H9 (cell line): ENCODE measurements around the gene KSR1. TPM values are rescaled to one million over a fixed set of nuclear protein-coding genes. Genes with fewer than 3 reads are reported as not detected.

Experiments
- DNase-seq: peaks from one replicate; pipeline ENCODE4 v3.0.0-alpha.2; 2017
- H2AFZ ChIP-seq: one replicate; pipeline ENCODE4 v1.6.1; 2013; ENCODE audit warnings: mild to moderate bottlenecking, low read length, control low read depth, moderate library complexity
- H2AK5ac ChIP-seq: 2 replicates; pipeline ENCODE4 v1.6.1; 2013; ENCODE audit warnings: low read length, control low read depth, mixed read lengths; ENCODE audit not compliant: insufficient read length
- H2BK120ac ChIP-seq: one replicate; pipeline ENCODE4 v1.6.1; 2013; ENCODE audit warnings: low read depth, mild to moderate bottlenecking, low read length, control low read depth, inconsistent platforms; ENCODE audit not compliant: poor library complexity, severe bottlenecking
- H2BK12ac ChIP-seq: 2 replicates; pipeline ENCODE4 v1.6.1; 2013; ENCODE audit warnings: low read length, control low read depth, mixed read lengths, low read depth; ENCODE audit not compliant: insufficient read length
- H2BK15ac ChIP-seq: 2 replicates; pipeline ENCODE4 v1.6.1; 2013; ENCODE audit warnings: low read depth, low read length, control low read depth
- H2BK20ac ChIP-seq: one replicate; pipeline ENCODE4 v1.6.1; 2013; ENCODE audit warnings: low read depth, mild to moderate bottlenecking, low read length, control low read depth, inconsistent platforms; ENCODE audit not compliant: poor library complexity, severe bottlenecking
- H2BK5ac ChIP-seq: 2 replicates; pipeline ENCODE4 v1.6.1; 2013; ENCODE audit warnings: low read length, control low read depth, mixed read lengths; ENCODE audit not compliant: insufficient read length
- H3K14ac ChIP-seq: 2 replicates; pipeline ENCODE4 v1.6.1; 2013; ENCODE audit warnings: low read length, control low read depth; ENCODE audit not compliant: insufficient read depth
- H3K18ac ChIP-seq: 2 replicates; pipeline ENCODE4 v1.6.1; 2013; ENCODE audit warnings: low read depth, mild to moderate bottlenecking, mixed read lengths, low read length, control low read depth; ENCODE audit not compliant: insufficient read length
- H3K23ac ChIP-seq: 2 replicates; pipeline ENCODE4 v1.6.1; 2013; ENCODE audit warnings: low read length, control low read depth, mixed read lengths, low read depth; ENCODE audit not compliant: insufficient read length
- H3K23me2 ChIP-seq: 2 replicates; pipeline ENCODE4 v1.6.1; 2013; ENCODE audit warnings: low read depth, mild to moderate bottlenecking, mixed read lengths, low read length, control low read depth; ENCODE audit not compliant: insufficient read length, poor library complexity, severe bottlenecking
- H3K27ac ChIP-seq: 2 replicates; pipeline ENCODE4 v1.5.1; 2013; ENCODE audit warnings: low read length, control low read depth, mixed read lengths, low read depth; ENCODE audit not compliant: insufficient read length
- H3K27me3 ChIP-seq: 2 replicates; pipeline ENCODE4 v1.6.1; 2013; ENCODE audit warnings: low read length, control low read depth, inconsistent platforms; ENCODE audit not compliant: insufficient read depth
- H3K4ac ChIP-seq: 2 replicates; pipeline ENCODE4 v1.6.1; 2013; ENCODE audit warnings: low read depth, mild to moderate bottlenecking, control low read depth, inconsistent platforms, low read length, moderate library complexity
- H3K4me1 ChIP-seq: 2 replicates; pipeline ENCODE4 v1.6.1; 2013; ENCODE audit warnings: low read length, control low read depth, inconsistent platforms; ENCODE audit not compliant: insufficient read depth
- H3K4me2 ChIP-seq: 2 replicates; pipeline ENCODE4 v1.6.1; 2013; ENCODE audit warnings: low read length, control low read depth, mixed read lengths; ENCODE audit not compliant: insufficient read length, insufficient read depth
- H3K56ac ChIP-seq: 2 replicates; pipeline ENCODE4 v1.6.1; 2013; ENCODE audit warnings: low read depth, mild to moderate bottlenecking, mixed read lengths, low read length, control low read depth; ENCODE audit not compliant: insufficient read length
- H3K79me1 ChIP-seq: 2 replicates; pipeline ENCODE4 v1.6.1; 2013; ENCODE audit warnings: low read depth, mild to moderate bottlenecking, moderate library complexity, low read length, control low read depth, inconsistent platforms; ENCODE audit not compliant: insufficient read depth, poor library complexity, severe bottlenecking
- H3K79me2 ChIP-seq: 2 replicates; pipeline ENCODE4 v1.6.1; 2013; ENCODE audit warnings: low read length, control low read depth, inconsistent platforms; ENCODE audit not compliant: insufficient read depth
- H3K9ac ChIP-seq: 2 replicates; pipeline ENCODE4 v1.6.1; 2013; ENCODE audit warnings: low read length, control low read depth, mixed read lengths; ENCODE audit not compliant: insufficient read length; ENCODE audit errors: extremely low read depth
- H3K9me3 ChIP-seq: one replicate; pipeline ENCODE4 v1.6.1; 2013; ENCODE audit warnings: low read depth, low read length, inconsistent platforms; ENCODE audit not compliant: control insufficient read depth
- H3T11ph ChIP-seq: one replicate; pipeline ENCODE4 v1.6.1; 2013; ENCODE audit warnings: mild to moderate bottlenecking, low read length, control low read depth, inconsistent platforms
- H4K20me1 ChIP-seq: one replicate; pipeline ENCODE4 v1.6.1; 2013; ENCODE audit not compliant: control insufficient read depth, insufficient read length, insufficient read depth
- H4K5ac ChIP-seq: 2 replicates; pipeline ENCODE4 v1.6.1; 2013; ENCODE audit warnings: low read depth, mild to moderate bottlenecking, mixed read lengths, low read length, control low read depth; ENCODE audit not compliant: insufficient read length
- H4K8ac ChIP-seq: replicated peaks from 2 replicates; pipeline ENCODE4 v1.6.1; 2013; ENCODE audit warnings: low read length, control low read depth, mixed read lengths, low read depth; ENCODE audit not compliant: insufficient read length
- H4K91ac ChIP-seq: 2 replicates; pipeline ENCODE4 v1.6.1; 2013; ENCODE audit warnings: low read depth, mild to moderate bottlenecking, moderate library complexity, mixed read lengths, low read length, control low read depth; ENCODE audit not compliant: insufficient read length
- H3K27ac Mint-ChIP-seq, 3 experiments: 2 replicates in 2 of 3; 3 replicates in 1 of 3; pipeline ENCODE4 v1.8.0; 2020 to 2021; ENCODE audit warnings: mixed read lengths in 3 of 3, mild to moderate bottlenecking in 1 of 3, moderate library complexity in 1 of 3
- H3K27me3 Mint-ChIP-seq: 2 replicates; pipeline ENCODE4 v1.8.0; 2021; ENCODE audit warnings: low read depth, mild to moderate bottlenecking, moderate library complexity, mixed read lengths
- H3K36me3 Mint-ChIP-seq, 3 experiments: 2 replicates in 2 of 3; 3 replicates in 1 of 3; pipeline ENCODE4 v1.8.0; 2020 to 2021; ENCODE audit warnings: low read depth in 3 of 3, mixed read lengths in 3 of 3; ENCODE audit not compliant: insufficient read depth in 1 of 3
- H3K4me1 Mint-ChIP-seq, 2 experiments: 2 replicates each; pipeline ENCODE4 v1.8.0; 2020; ENCODE audit warnings: mixed read lengths in 2 of 2
- H3K4me3 Mint-ChIP-seq, 2 experiments: 2 replicates in 1 of 2; 3 replicates in 1 of 2; pipeline ENCODE4 v1.8.0; 2020 to 2021; ENCODE audit warnings: mild to moderate bottlenecking in 2 of 2, mixed read lengths in 2 of 2, moderate library complexity in 1 of 2
- H3K9me3 Mint-ChIP-seq, 2 experiments: 2 replicates in 1 of 2; 3 replicates in 1 of 2; pipeline ENCODE4 v1.8.0; 2020; ENCODE audit warnings: mild to moderate bottlenecking in 2 of 2, mixed read lengths in 2 of 2, moderate library complexity in 1 of 2
- CTCF ChIP-seq: fragments of 200-600 bp; sonication (generic); conservative IDR thresholded peaks from 3 replicates; pipeline ENCODE4 v1.8.0; 2021; ENCODE audit warnings: antibody characterized with exemption, mild to moderate bottlenecking
- WGBS: extraction: QIAGEN DNeasy Blood & Tissue Kit; methylation state at CpG from one replicate; pipeline ENCODE4 v1.1.7; 2013; ENCODE audit warnings: missing lambda C conversion rate, low lambda C conversion rate, mixed read lengths; ENCODE audit not compliant: insufficient read length; ENCODE audit errors: extremely low coverage; 5-methylcytosine and 5-hydroxymethylcytosine counted together
- total RNA-seq: library from RNA; stranded (reverse); gene quantifications from 2 replicates; pipeline ENCODE4 v1.2.1, GENCODE V29; 2021

The KSR1 gene
- total RNA-seq, 1 experiment from 2014 or later = 44.9 TPM

DNA sequence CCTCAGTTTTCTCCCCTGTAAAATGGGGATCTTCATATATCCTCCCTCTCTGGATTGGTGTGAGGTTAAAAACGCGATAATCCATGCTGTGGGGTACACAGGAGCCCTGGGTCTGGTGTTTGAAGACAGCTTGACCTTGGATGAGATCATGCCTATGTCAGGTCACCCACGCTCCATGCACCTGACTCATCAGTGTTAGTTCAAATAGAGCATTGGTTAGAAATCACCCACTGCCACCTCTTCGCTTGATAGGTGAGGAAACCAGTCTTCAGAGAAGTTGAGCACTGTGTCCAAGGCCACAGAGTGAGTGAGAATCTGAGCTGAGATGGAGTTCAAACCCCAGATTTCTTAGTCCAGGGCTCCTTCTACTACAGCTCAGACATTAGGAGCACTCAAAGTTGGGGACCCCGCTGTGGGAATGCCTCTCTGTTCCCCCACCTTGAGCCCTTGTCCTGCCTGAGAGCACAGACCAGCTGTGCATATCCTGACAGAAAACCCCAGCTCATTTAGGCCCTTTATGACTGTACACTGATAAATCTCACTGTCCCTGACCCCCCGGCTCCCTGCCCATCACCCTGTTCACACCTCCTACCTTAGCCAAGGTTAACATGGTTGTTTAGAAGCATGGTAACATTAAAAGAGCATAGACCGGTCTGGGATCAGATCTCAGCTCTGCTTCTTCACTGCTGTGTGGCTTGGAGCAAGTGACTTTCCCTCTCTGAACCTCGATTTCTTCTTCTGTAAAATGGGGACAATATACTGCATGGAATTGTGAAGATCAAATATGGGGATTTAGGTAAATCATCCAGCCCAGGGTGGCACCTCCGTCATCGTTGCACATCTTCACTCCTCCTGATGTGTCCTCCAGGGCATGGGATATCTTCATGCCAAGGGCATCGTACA, 152.3 kb downstream of the KSR1 start:
- Histone ChIP-seq H2BK12ac (no peak overlapping the region), H3K56ac (no peak overlapping the region), H2AK5ac (no peak overlapping the region), H3K9me3 (no peaks in the 10 kb centered on the region), H2AFZ (no peak overlapping the region), H4K91ac (no peak overlapping the region), H4K5ac (no peak overlapping the region), H4K8ac (no peak overlapping the region), H4K20me1 (no peaks in the 10 kb centered on the region), H3K27me3 (no peaks in the 10 kb centered on the region), H3K23me2 (no peaks in the 10 kb centered on the region), H3K18ac (no peak overlapping the region), H3K4ac (no peak overlapping the region), H3T11ph (no peak overlapping the region), H3K4me1 (no peaks in the 10 kb centered on the region), H3K14ac (no peak overlapping the region), H3K79me1 (no peaks in the 10 kb centered on the region), H3K23ac (no peak overlapping the region), H3K9ac (no peak overlapping the region), H2BK120ac (no peak overlapping the region), H2BK5ac (no peak overlapping the region), H3K4me2 (no peak overlapping the region), H2BK20ac (no peak overlapping the region), H2BK15ac (no peak overlapping the region), H3K27ac (no peak overlapping the region), H3K79me2 (no peaks in the 10 kb centered on the region)
- Mint-ChIP-seq H3K9me3 (no peaks in the 10 kb centered on the region), H3K27me3 (no peaks in the 10 kb centered on the region), H3K4me3 (no peak overlapping the region), H3K4me1 (no peaks in the 10 kb centered on the region), H3K36me3 (peaks cover 2 to 56% (median 38%) of the 10 kb centered on the region in 3 experiments), H3K27ac (peak overlapping the region in 1 of 3 experiments; percentile 61; a peak in 3 of 7 replicates)
- no peak for TF ChIP-seq CTCF
- no peak for DNase-seq
- no CpG with 5 or more reads among the region's 11 CpGs for WGBS
